Adrenal gland (tissue), 12 donors: ENCODE data around the gene UHRF1. TPM values are rescaled to one million over a fixed set of nuclear protein-coding genes. Genes with fewer than 3 reads are reported as not detected.

Experiments
- DNase-seq, 7 donors: peaks; one replicate each; pipeline ENCODE4 v3.0.0-alpha.2; 2019 to 2020
- H3K27ac ChIP-seq, 5 donors: fragments of 200-600 bp; sonication (generic) in 4 of 5; 1 replicate in 3 of 5; 2 replicates in 2 of 5; pipeline versions ENCODE4 v1.5.1 to v1.8.0; 2016 to 2020; ENCODE audit warnings: mild to moderate bottlenecking in 1 of 5
- H3K27me3 ChIP-seq: fragments of 200-600 bp; 2 replicates; pipeline ENCODE4 v1.8.0; 2021
- H3K36me3 ChIP-seq, 2 donors: fragments of 200-600 bp; replicated peaks in 1 of 2; 1 replicate in 1 of 2; 2 replicates in 1 of 2; pipeline versions ENCODE4 v1.5.1 to v1.8.0; 2018 to 2022
- H3K4me1 ChIP-seq, 2 donors: fragments of 200-600 bp; replicated peaks in 1 of 2; 1 replicate in 1 of 2; 2 replicates in 1 of 2; pipeline versions ENCODE4 v1.5.1 to v1.8.0; 2018 to 2021
- H3K4me3 ChIP-seq, 4 donors: fragments of 200-600 bp; sonication (generic) in 3 of 4; one replicate each; pipeline ENCODE4 v1.5.1; 2016 to 2018
- H3K9me3 ChIP-seq, 3 donors: fragments of 200-600 bp; sonication (generic) in 1 of 3; replicated peaks in 1 of 3; 1 replicate in 2 of 3; 2 replicates in 1 of 3; pipeline versions ENCODE4 v1.5.1 to v1.8.0; 2016 to 2021
- CTCF ChIP-seq, 6 experiments: fragments of 450-650 bp in 4 of 6; fragments of 200-600 bp in 2 of 6; sonication (generic) in 1 of 6; IDR thresholded peaks; 1 replicate in 5 of 6; 2 replicates in 1 of 6; pipeline versions ENCODE4 v1.5.1 to v1.8.0; 2016 to 2021; ENCODE audit warnings: antibody characterized with exemption in 6 of 6, mild to moderate bottlenecking in 2 of 6, moderate library complexity in 1 of 6
- POLR2A ChIP-seq, 2 donors: fragments of 450-650 bp; IDR thresholded peaks; one replicate each; pipeline ENCODE4 v1.6.1; 2017; ENCODE audit warnings: antibody characterized with exemption in 2 of 2, mild to moderate bottlenecking in 2 of 2, moderate library complexity in 1 of 2
- WGBS, 4 donors: extraction: QIAGEN DNeasy Blood & Tissue Kit in 2 of 4; methylation state at CpG; one replicate each; pipeline versions ENCODE4 v1.1.5 to v1.1.7; 2013 to 2017; 5-methylcytosine and 5-hydroxymethylcytosine counted together
- intact Hi-C, 2 donors: fragments of 100-400 bp; cut with DNase I; formaldehyde crosslinking; loops; one replicate each; pipeline versions ENCODE4 v1.14.1 to v1.15.0; 2022 to 2023
- polyA plus RNA-seq, 3 donors: library from polyadenylated mRNA; stranded (reverse); fragments of 200-250 nt in 2 of 3; fragments of 350-450 nt in 1 of 3; fragmentation: Illumina TruSeq in 1 of 3; extraction: RNeasy Lipid Tissue Mini Kit (QIAGEN cat#74804) in 1 of 3; gene quantifications; one replicate each; pipeline ENCODE4 v1.2.3, GENCODE V29; 2013 to 2014
- total RNA-seq, 9 donors: library from RNA; depleted of rRNA in 4 of 9; stranded (reverse); fragments of >200 nt in 4 of 9; fragments of 120-200 nt in 1 of 9; fragmentation: NEBNext Ultra II Directional in 1 of 9; extraction: Animal tissue kit (Norgen Biotek cat#: 25700) in 1 of 9; gene quantifications; one replicate each; pipeline versions ENCODE4 v1.1.0 to v1.2.4, GENCODE V29; 2013 to 2023
- donor health status: healthy with polysubstance abuse.
- donor health status: Bipolar disorder and iron deficiency.
- donor health status: DM: yes; HTN: yes; CAD: no.
- donor health status: DM: no; HTN: no; CAD: no.
- donor health status: DM: no; HTN: no; CAD: no.
- donor health status: DM: yes; HTN: yes; CAD: no.

Gene UHRF1
- total and polyA plus RNA-seq, 12 donors: 0.56 to 11.0 (median 1.1) TPM

GRCh38 chr19:4911786-4912672, 2.7 kb downstream of the UHRF1 start:
- H3K9me3 ChIP-seq: no peaks in the 10 kb centered on the region
- H3K36me3 ChIP-seq: no peaks in the 10 kb centered on the region
- H3K27me3 ChIP-seq: peaks cover 10% of the 10 kb centered on the region
- DNase-seq: peak; percentile 44 to 82 (median 77)
- peak in 1 of 2 donors; percentile 9 for TF ChIP-seq POLR2A (IDR thresholded peaks at IDR 0.05)
- peak; percentile 48 to 79 (median 68) for TF ChIP-seq CTCF (IDR thresholded peaks at IDR 0.05)
- peaks cover 12 to 23% of the 10 kb centered on the region in 2 donors for H3K4me1 ChIP-seq
- WGBS, 4 donors: 20 to 33% (median 22%) methylated on average over 22 to 29 of the region's 29 CpGs
- intact Hi-C loops: loop anchor here (2.0 to 5.0 kb wide), 5 partner anchors 39 to 120 kb away; no protein-coding TSS in a partner anchor
- H3K27ac ChIP-seq: peak overlapping the region in 2 of 5 donors; percentile 4 to 65
- H3K4me3 ChIP-seq: peak overlapping the region in 1 of 4 donors; percentile 22

DNA sequence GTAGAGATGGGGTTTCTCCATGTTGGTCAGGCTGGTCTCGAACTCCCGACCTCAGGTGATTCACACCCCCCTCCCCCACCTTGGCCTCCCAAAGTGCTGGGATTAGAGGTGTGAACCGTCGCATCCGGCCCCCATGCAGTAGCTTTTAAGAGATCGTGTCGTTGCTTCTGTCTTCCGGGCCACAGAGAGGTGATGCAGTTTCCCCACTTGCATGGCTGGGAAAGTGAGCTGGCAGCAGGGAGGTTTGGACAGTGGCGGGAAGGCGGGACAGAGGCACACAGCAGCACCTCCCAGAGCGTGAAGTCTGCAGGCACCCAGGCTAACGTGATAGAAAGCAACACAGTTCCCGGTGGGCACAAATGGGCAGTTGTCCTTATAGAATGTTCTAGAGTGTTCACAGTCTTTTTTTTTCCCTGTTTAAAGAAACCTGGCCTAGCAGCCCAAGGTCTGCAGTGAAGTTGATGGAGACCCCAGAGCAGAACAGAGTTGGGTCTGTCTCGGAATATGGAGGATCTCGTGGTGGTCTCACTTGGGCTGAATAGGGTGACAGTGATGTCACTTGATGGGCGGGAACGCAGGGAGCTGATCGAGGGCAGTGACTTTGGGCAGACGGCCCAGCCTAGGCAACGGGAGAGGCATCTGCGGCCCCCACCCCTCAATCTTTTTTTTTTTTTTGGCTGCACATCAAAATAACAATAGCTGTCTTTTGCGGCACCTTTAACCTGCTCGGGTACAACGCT, 4.9 kb downstream of the UHRF1 start:
- no peak overlapping the region for H3K27ac ChIP-seq
- no peak for DNase-seq
- no peaks in the 10 kb centered on the region for H3K36me3 ChIP-seq
- H3K27me3 ChIP-seq: peaks cover 2% of the 10 kb centered on the region
- no peak overlapping the region for H3K4me3 ChIP-seq
- H3K4me1 ChIP-seq: peaks cover 11 to 21% of the 10 kb centered on the region in 2 donors
- TF ChIP-seq POLR2A (IDR thresholded peaks at IDR 0.05): no peak
- no peak for TF ChIP-seq CTCF (IDR thresholded peaks at IDR 0.05)
- WGBS, 4 donors: 87 to 90% (median 88%) methylated on average over 22 to 24 of the region's 24 CpGs
- intact Hi-C loops: loop anchor here (5.0 kb wide), 3 partner anchors 42 to 118 kb away; no protein-coding TSS in a partner anchor
- no peaks in the 10 kb centered on the region for H3K9me3 ChIP-seq

DNA sequence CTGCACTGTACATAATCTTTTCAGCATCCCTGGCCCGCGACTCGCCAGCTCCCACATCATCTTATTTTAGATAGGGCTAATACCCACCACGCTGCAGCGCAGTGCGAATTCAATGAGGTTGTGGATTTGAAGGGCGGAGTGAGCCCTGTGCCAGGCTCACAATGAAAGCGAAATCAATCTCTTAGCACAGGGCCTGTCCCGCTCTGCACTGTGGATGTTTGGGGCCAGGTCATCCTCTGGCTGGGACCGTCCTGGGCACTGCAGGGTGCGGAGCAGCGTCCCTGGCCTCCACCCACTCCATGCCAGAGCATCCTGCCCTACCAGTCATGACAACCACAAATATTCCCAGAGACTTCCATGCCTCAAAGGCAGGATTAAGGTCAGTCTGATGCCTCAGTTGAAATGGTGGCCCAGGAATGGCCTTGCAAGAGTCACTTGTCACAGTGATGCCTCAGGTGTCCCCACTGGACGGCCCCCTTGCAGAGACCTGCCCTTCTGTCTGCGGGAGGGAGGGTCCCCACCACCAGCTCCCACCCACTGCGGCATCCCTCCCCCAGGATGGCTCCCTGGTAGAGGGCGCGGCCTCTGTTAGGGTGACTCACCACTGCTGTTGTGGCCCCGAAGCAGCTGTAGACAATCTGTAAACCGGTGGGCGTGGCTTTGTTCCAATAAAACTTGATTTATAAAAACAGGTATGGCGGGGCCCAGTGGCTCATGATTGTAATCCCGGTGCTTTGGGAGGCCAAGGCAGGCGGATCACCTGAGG, 5.6 kb downstream of the UHRF1 start:
- peak in 1 of 7 donors; percentile 42 for DNase-seq
- Histone ChIP-seq H3K4me3 (peak overlapping the region in 1 of 4 donors; percentile 29), H3K27ac (no peak overlapping the region), H3K4me1 (peaks cover 5 to 15% of the 10 kb centered on the region in 2 donors), H3K27me3 (no peaks in the 10 kb centered on the region), H3K36me3 (no peaks in the 10 kb centered on the region), H3K9me3 (no peaks in the 10 kb centered on the region)
- intact Hi-C loops: loop anchor here (5.0 kb wide), 3 partner anchors 43 to 117 kb away; no protein-coding TSS in a partner anchor
- 69 to 84% (median 77%) methylated on average over 12 to 23 of the region's 23 CpGs for WGBS, 4 donors
- TF ChIP-seq CTCF (IDR thresholded peaks at IDR 0.05) (no peak), POLR2A (IDR thresholded peaks at IDR 0.05) (no peak)
